HG03025 (cell line): Measurements from ENCODE around the gene BARD1.

Source experiments
- ATAC-seq: cut with Tn5 transposase; IDR thresholded peaks from one replicate; pipeline ENCODE4 v1.9.1; 2021; ENCODE audit warnings: mild to moderate bottlenecking, moderate library complexity; ENCODE audit not compliant: unreplicated experiment, low FRiP score

The BARD1 gene

DNA sequence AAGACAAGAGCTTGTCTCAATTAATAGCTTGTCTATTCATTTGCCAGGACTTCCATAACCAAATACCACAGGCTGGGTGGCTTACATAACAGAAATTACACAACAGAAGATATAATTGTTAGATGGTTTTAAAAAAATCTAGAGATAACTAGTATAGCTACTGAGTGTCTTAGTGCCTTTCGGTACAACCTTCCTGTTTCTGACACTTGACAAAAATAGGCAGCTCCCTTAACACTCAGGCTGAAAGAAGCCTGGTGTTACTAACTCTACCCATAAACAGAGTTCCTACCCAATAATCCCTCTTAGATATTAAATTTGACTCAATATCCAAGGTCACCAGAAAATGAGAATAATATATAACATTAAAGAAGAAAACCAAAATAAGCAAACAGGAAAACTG, 129.7 kb downstream of the BARD1 start:
- peak; percentile 62 for ATAC-seq

GRCh38 chr2:214676421-214677089, 132.9 kb downstream of the BARD1 start:
- ATAC-seq, result peak; percentile 55
